Stimulated activated CD4-positive, alpha-beta T cell treated with anti-CD3 and anti-CD28 coated beads, Interleukin-4, amount 100 ng/mL, for 48 hours (primary cell): Measurements from ENCODE around the gene EP400.

Source experiments
- DNase-seq, 2 donors: peaks; one replicate each; pipeline ENCODE4 v3.0.0-alpha.2; 2020; ENCODE audit warnings: low read depth in 2 of 2

Gene EP400

GRCh38 chr12:131911851-131912477 lies 37.8 kb upstream of the EP400 start:
- DNase-seq = no peak

GRCh38 chr12:131912518-131913274 lies 37.0 kb upstream of the EP400 start:
- no peak for DNase-seq

- DNase-seq = no peak
These were observed 36.1 kb upstream of the EP400 start for GRCh38 chr12:131913666-131914065.

- no peak for DNase-seq
These were observed 35.5 kb upstream of the EP400 start for GRCh38 chr12:131914179-131914702.

GRCh38 chr12:131915000-131915689 lies 34.6 kb upstream of the EP400 start:
- no peak for DNase-seq

GRCh38 chr12:131915823-131916222 lies 33.9 kb upstream of the EP400 start:
- no peak for DNase-seq

- DNase-seq = no peak
These were observed 33.2 kb upstream of the EP400 start for GRCh38 chr12:131916306-131917138.

GRCh38 chr12:131917139-131917710 lies 32.5 kb upstream of the EP400 start:
- DNase-seq = no peak

- no peak for DNase-seq
These were observed 31.9 kb upstream of the EP400 start for GRCh38 chr12:131917711-131918306.

GRCh38 chr12:131918311-131919050 lies 31.3 kb upstream of the EP400 start:
- DNase-seq = no peak

- no peak for DNase-seq
These were observed 30.7 kb upstream of the EP400 start for GRCh38 chr12:131919051-131919347.

GRCh38 chr12:131919366-131920156 lies 30.2 kb upstream of the EP400 start:
- no peak for DNase-seq

GRCh38 chr12:131920157-131920508 lies 29.6 kb upstream of the EP400 start:
- no peak for DNase-seq

- DNase-seq = no peak
These were observed 28.6 kb upstream of the EP400 start for GRCh38 chr12:131920902-131921840.

GRCh38 chr12:131921866-131922769 lies 27.6 kb upstream of the EP400 start:
- DNase-seq = no peak

GRCh38 chr12:131922772-131923171 lies 27.0 kb upstream of the EP400 start:
- no peak for DNase-seq

- DNase-seq = no peak
These were observed 26.5 kb upstream of the EP400 start for GRCh38 chr12:131923260-131923659.
